Neural cell (in vitro differentiated cells): ENCODE results near the gene POLR1E. TPM values are rescaled to one million over a fixed set of nuclear protein-coding genes. Genes with fewer than 3 reads are reported as not detected.

Source experiments
- H2AFZ ChIP-seq: fragments of 200-600, 300-800 bp; sonication (generic), shearing (Covaris generic); 2 replicates; pipeline ENCODE4 v1.6.0; 2014; ENCODE audit warnings: low read depth, mild to moderate bottlenecking, antibody characterized with exemption, low read length, moderate library complexity
- H3F3A ChIP-seq: fragments of 200-600 bp; shearing (Covaris generic); 2 replicates; pipeline ENCODE4 v1.6.1; 2016; ENCODE audit warnings: mild to moderate bottlenecking, moderate library complexity, mixed read lengths, antibody characterized with exemption, low read length; ENCODE audit not compliant: insufficient read depth, poor library complexity, severe bottlenecking
- H3K27ac ChIP-seq: fragments of 200-600, 300-800 bp; sonication (generic), shearing (Covaris generic); 2 replicates; pipeline ENCODE4 v1.5.1; 2014; ENCODE audit warnings: mild to moderate bottlenecking, low read length, moderate library complexity
- H3K27me3 ChIP-seq: fragments of 300-800, 200-600 bp; sonication (generic), shearing (Covaris generic); 2 replicates; pipeline ENCODE4 v1.6.0; 2014; ENCODE audit warnings: mild to moderate bottlenecking, low read depth, low read length, moderate library complexity; ENCODE audit not compliant: insufficient read depth
- H3K36me3 ChIP-seq: fragments of 300-800, 200-600 bp; sonication (generic), shearing (Covaris generic); 2 replicates; pipeline ENCODE4 v1.5.1; 2014; ENCODE audit warnings: mild to moderate bottlenecking, antibody characterized with exemption, low read length, moderate library complexity; ENCODE audit not compliant: insufficient read depth
- H3K4me2 ChIP-seq: fragments of 300-800, 200-600 bp; sonication (generic), shearing (Covaris generic); 2 replicates; pipeline ENCODE4 v1.6.0; 2014; ENCODE audit warnings: mild to moderate bottlenecking, low read length
- H3K4me3 ChIP-seq: fragments of 300-800, 200-600 bp; sonication (generic), shearing (Covaris generic); 2 replicates; pipeline ENCODE4 v1.5.1; 2014; ENCODE audit warnings: mild to moderate bottlenecking, low read length, moderate library complexity
- H3K79me2 ChIP-seq: fragments of 200-600 bp; shearing (Covaris generic); replicated peaks from 2 replicates; pipeline ENCODE4 v1.6.0; 2014; ENCODE audit warnings: mild to moderate bottlenecking, low read length, moderate library complexity; ENCODE audit not compliant: insufficient read depth
- H3K9ac ChIP-seq: fragments of 300-800, 200-600 bp; sonication (generic), shearing (Covaris generic); 2 replicates; pipeline ENCODE4 v1.6.1; 2016; ENCODE audit warnings: mild to moderate bottlenecking, low read length, mixed read lengths
- H3K9me2 ChIP-seq: fragments of 200-600 bp; shearing (Covaris generic); 2 replicates; pipeline ENCODE4 v1.6.1; 2016; ENCODE audit warnings: mild to moderate bottlenecking, low read length, mixed read lengths; ENCODE audit not compliant: insufficient read depth
- H3K9me3 ChIP-seq: fragments of 200-600, 300-800 bp; sonication (generic), shearing (Covaris generic); 2 replicates; pipeline ENCODE4 v1.6.1; 2016; ENCODE audit warnings: mild to moderate bottlenecking, mixed run types, low read length, moderate library complexity, mixed read lengths
- H4K20me1 ChIP-seq: fragments of 200-600 bp; shearing (Covaris generic); 2 replicates; pipeline ENCODE4 v1.6.1; 2016; ENCODE audit warnings: mild to moderate bottlenecking, mixed run types; ENCODE audit not compliant: insufficient read depth
- EP300 ChIP-seq: fragments of 450-650 bp; conservative IDR thresholded peaks from 2 replicates; pipeline ENCODE4 v1.6.1; 2014; ENCODE audit warnings: antibody characterized with exemption, mild to moderate bottlenecking, moderate library complexity; ENCODE audit not compliant: poor library complexity, severe bottlenecking
- EZH2 ChIP-seq: fragments of 200-600, 300-800 bp; shearing (Covaris generic), sonication (generic); IDR thresholded peaks from 2 replicates; pipeline ENCODE4 v1.6.1; 2014; ENCODE audit warnings: antibody characterized with exemption, low read length, borderline replicate concordance, mild to moderate bottlenecking; ENCODE audit not compliant: insufficient read depth, poor library complexity, severe bottlenecking
- MXI1 ChIP-seq: fragments of 450-650 bp; conservative IDR thresholded peaks from 2 replicates; pipeline ENCODE4 v1.6.1; 2014; ENCODE audit warnings: antibody characterized with exemption, mild to moderate bottlenecking; ENCODE audit not compliant: poor library complexity, severe bottlenecking
- POLR2AphosphoS5 ChIP-seq: IDR thresholded peaks from 2 replicates; pipeline ENCODE4 v1.6.1; 2012
- RAD21 ChIP-seq: fragments of 450-650 bp; conservative IDR thresholded peaks from 2 replicates; pipeline ENCODE4 v1.6.1; 2014; ENCODE audit warnings: antibody characterized with exemption, mild to moderate bottlenecking, moderate library complexity
- REST ChIP-seq: IDR thresholded peaks from 2 replicates; pipeline ENCODE4 v1.6.1; 2012; ENCODE audit warnings: borderline replicate concordance
- SMC3 ChIP-seq: fragments of 450-650 bp; conservative IDR thresholded peaks from 2 replicates; pipeline ENCODE4 v1.6.1; 2014; ENCODE audit warnings: antibody characterized with exemption, mild to moderate bottlenecking, moderate library complexity; ENCODE audit not compliant: poor library complexity
- TAF1 ChIP-seq: IDR thresholded peaks from 2 replicates; pipeline ENCODE4 v1.6.1; 2012; ENCODE audit warnings: low read depth
- polyA plus RNA-seq: library from polyadenylated mRNA; depleted of rRNA; stranded (reverse); fragments of >200 nt; gene quantifications from 2 replicates; pipeline ENCODE4 v1.2.3, GENCODE V29; 2014
- TF ChIP-seq, protein P1 (sequence below): fragments of 450-650 bp; IDR thresholded peaks from 2 replicates; pipeline ENCODE4 v1.5.1; 2014; ENCODE audit warnings: antibody characterized with exemption, mild to moderate bottlenecking, moderate library complexity; ENCODE audit not compliant: poor library complexity, severe bottlenecking

The POLR1E gene
- polyA plus RNA-seq, 1 donor from 2014 or later: 19.1 TPM

DNA sequence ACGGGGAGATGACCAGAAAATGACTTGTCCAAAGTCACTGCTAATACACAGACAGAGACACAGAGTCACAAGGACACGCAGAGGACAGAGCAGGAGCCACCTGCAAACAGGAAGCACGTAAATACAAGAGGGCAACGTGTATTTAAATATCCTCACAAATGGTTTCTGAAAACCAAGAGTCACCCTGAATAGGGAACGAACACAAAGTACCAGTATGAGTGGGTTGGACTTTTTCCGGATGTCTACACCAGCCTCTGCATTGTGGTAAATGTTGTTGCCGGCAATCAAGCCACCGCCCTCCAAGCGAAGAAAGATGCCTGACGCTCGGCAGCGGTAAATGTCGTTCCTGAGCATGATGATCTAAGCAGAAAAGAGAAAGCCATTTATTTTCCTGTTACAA lies 46.0 kb downstream of the POLR1E start:
- no peaks in the 10 kb centered on the region for H3F3A ChIP-seq
- no peak overlapping the region for H3K27ac ChIP-seq
- TF ChIP-seq SMC3 (no peak), EP300 (no peak), MXI1 (no peak), POLR2AphosphoS5 (no peak), REST (no peak), RAD21 (no peak), EZH2 (no peak), TAF1 (no peak)
- TF ChIP-seq, protein P1, sequence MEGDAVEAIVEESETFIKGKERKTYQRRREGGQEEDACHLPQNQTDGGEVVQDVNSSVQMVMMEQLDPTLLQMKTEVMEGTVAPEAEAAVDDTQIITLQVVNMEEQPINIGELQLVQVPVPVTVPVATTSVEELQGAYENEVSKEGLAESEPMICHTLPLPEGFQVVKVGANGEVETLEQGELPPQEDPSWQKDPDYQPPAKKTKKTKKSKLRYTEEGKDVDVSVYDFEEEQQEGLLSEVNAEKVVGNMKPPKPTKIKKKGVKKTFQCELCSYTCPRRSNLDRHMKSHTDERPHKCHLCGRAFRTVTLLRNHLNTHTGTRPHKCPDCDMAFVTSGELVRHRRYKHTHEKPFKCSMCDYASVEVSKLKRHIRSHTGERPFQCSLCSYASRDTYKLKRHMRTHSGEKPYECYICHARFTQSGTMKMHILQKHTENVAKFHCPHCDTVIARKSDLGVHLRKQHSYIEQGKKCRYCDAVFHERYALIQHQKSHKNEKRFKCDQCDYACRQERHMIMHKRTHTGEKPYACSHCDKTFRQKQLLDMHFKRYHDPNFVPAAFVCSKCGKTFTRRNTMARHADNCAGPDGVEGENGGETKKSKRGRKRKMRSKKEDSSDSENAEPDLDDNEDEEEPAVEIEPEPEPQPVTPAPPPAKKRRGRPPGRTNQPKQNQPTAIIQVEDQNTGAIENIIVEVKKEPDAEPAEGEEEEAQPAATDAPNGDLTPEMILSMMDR: no peak
- H3K9me3 ChIP-seq: no peaks in the 10 kb centered on the region
- no peaks in the 10 kb centered on the region for H3K9me2 ChIP-seq
- no peak overlapping the region for H3K4me2 ChIP-seq
- H3K9ac ChIP-seq: no peak overlapping the region
- no peaks in the 10 kb centered on the region for H3K27me3 ChIP-seq
- no peaks in the 10 kb centered on the region for H3K79me2 ChIP-seq
- H3K4me3 ChIP-seq: no peak overlapping the region
- H3K36me3 ChIP-seq: peaks cover 8% of the 10 kb centered on the region
- H2AFZ ChIP-seq: no peak overlapping the region
- no peaks in the 10 kb centered on the region for H4K20me1 ChIP-seq

DNA sequence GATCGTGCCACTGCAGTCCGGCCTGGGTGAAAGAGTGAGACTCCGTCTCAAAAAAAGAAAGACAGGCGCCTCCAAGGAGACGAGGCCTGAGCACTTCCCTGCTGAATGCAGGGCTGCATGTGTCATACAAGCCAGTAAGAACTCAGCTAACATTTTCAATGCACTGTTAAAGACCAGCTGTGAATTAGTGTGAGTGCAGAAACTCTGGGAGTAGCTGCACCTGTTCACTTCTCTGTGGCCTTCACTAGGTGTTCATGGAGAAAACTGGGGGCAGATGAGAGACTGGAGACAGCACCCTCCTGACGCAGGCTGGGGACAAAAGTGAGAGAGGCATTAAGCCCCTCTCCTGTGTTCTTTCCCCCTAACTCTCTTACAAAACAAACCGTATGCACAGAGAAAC lies 48.7 kb downstream of the POLR1E start:
- Histone ChIP-seq H3K9ac (no peak overlapping the region), H3K27ac (no peak overlapping the region), H3K4me2 (no peak overlapping the region), H3K79me2 (no peaks in the 10 kb centered on the region), H3K27me3 (no peaks in the 10 kb centered on the region), H3F3A (no peaks in the 10 kb centered on the region), H3K4me3 (no peak overlapping the region), H3K9me3 (no peaks in the 10 kb centered on the region), H3K36me3 (no peaks in the 10 kb centered on the region), H4K20me1 (no peaks in the 10 kb centered on the region), H3K9me2 (no peaks in the 10 kb centered on the region), H2AFZ (no peak overlapping the region)
- TF ChIP-seq, protein P1: no peak
- TF ChIP-seq EP300 (no peak), TAF1 (no peak), RAD21 (no peak), EZH2 (no peak), POLR2AphosphoS5 (no peak), MXI1 (no peak), REST (no peak), SMC3 (no peak)
